ENCODE data around the gene OR51V1. TPM values are rescaled to one million over a fixed set of nuclear protein-coding genes. Genes with fewer than 3 reads are reported as not detected.

Gene OR51V1
- total RNA-seq, 2 donors from 2014 or later: not detected

- H3K4me1 ChIP-seq (ENCODE audit: control insufficient read depth, insufficient read depth, low read length): peaks cover 7% of the 10 kb centered on the region
- Mint-ChIP-seq H3K27ac (no peak overlapping the region), H3K4me3 (no peak overlapping the region), H3K4me1 (peaks cover 10% of the 10 kb centered on the region), H3K27me3 (ENCODE audit: insufficient read depth) (no peaks in the 10 kb centered on the region), H3K36me3 (ENCODE audit: low read depth) (no peaks in the 10 kb centered on the region), H3K9me3 (no peaks in the 10 kb centered on the region)
- H3K27me3 ChIP-seq (ENCODE audit: control insufficient read depth, insufficient read depth, low read length, poor library complexity, severe bottlenecking): no peaks in the 10 kb centered on the region
- no peak overlapping the region for H3K4me3 ChIP-seq (ENCODE audit: low read length)
- H3K27ac ChIP-seq (ENCODE audit: low read depth, low read length): no peak overlapping the region
- no peak overlapping the region for H3K9ac ChIP-seq (ENCODE audit: extremely low read depth, low read length, poor library complexity, severe bottlenecking)
- no peaks in the 10 kb centered on the region for H3K9me3 ChIP-seq (ENCODE audit: control insufficient read depth, low read length)
- DNase-seq: no peak
- WGBS, 2 experiments (ENCODE audit: insufficient coverage in 1 of 2, insufficient read length in 1 of 2): 87 to 89% methylated on average over 3 of the region's 3 CpGs
- TF ChIP-seq, protein P1, sequence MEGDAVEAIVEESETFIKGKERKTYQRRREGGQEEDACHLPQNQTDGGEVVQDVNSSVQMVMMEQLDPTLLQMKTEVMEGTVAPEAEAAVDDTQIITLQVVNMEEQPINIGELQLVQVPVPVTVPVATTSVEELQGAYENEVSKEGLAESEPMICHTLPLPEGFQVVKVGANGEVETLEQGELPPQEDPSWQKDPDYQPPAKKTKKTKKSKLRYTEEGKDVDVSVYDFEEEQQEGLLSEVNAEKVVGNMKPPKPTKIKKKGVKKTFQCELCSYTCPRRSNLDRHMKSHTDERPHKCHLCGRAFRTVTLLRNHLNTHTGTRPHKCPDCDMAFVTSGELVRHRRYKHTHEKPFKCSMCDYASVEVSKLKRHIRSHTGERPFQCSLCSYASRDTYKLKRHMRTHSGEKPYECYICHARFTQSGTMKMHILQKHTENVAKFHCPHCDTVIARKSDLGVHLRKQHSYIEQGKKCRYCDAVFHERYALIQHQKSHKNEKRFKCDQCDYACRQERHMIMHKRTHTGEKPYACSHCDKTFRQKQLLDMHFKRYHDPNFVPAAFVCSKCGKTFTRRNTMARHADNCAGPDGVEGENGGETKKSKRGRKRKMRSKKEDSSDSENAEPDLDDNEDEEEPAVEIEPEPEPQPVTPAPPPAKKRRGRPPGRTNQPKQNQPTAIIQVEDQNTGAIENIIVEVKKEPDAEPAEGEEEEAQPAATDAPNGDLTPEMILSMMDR (conservative IDR thresholded peaks at IDR 0.05): no peak
- H3K36me3 ChIP-seq (ENCODE audit: control insufficient read depth, insufficient read depth, low read length): no peaks in the 10 kb centered on the region
Measured at GRCh38 chr11:5151713-5152153, 48.7 kb downstream of the OR51V1 start.

Other genes with a start within 250 kb of the OR51V1 start
- not detected for gene OR51A2, start 245.0 kb downstream of the OR51V1 start, total RNA-seq
- gene OR51L1, start 205.8 kb downstream of the OR51V1 start, total RNA-seq: not detected
- not detected for gene OR52J3, start 154.2 kb downstream of the OR51V1 start, total RNA-seq
- gene OR52E2, start 141.1 kb downstream of the OR51V1 start, total RNA-seq: not detected
- gene OR52E1, start 131.1 kb downstream of the OR51V1 start, total RNA-seq: not detected
- under 1 TPM; 0.13 to 0.15 TPM for gene OR52A5, start 62.3 kb downstream of the OR51V1 start, total RNA-seq
- gene OR52A1, start 45.9 kb downstream of the OR51V1 start, total RNA-seq: 10 to 100 TPM in 1 of 2 donors, 1 to 10 TPM in 1; 2.5 to 14.3 TPM
- not detected for gene HBB, start 26.4 kb upstream of the OR51V1 start, total RNA-seq
- gene HBD, start 33.8 kb upstream of the OR51V1 start, total RNA-seq: not detected
- not detected for gene HBG1, start 49.2 kb upstream of the OR51V1 start, total RNA-seq
- under 1 TPM; 0.59 to 0.62 TPM for gene HBG2, start 54.1 kb upstream of the OR51V1 start, total RNA-seq
- gene HBE1, start 69.3 kb upstream of the OR51V1 start, total RNA-seq: 1 to 10 TPM in 1 of 2 donors, under 1 TPM in 1; 0.81 to 6.1 TPM
- not detected for gene OR51B4, start 101.3 kb upstream of the OR51V1 start, total RNA-seq
- under 1 TPM in 1 of 2 donors, not detected in 1; 0.51 TPM for gene OR51B2, start 123.6 kb upstream of the OR51V1 start, total RNA-seq
- 1 to 10 TPM in 1 of 2 donors, under 1 TPM in 1; 0.93 to 1.8 TPM for gene OR51B5, start 142.8 kb upstream of the OR51V1 start, total RNA-seq
- under 1 TPM in 1 of 2 donors, not detected in 1; 0.29 TPM for gene OR51B6, start 150.8 kb upstream of the OR51V1 start, total RNA-seq
- gene OR51M1, start 183.1 kb upstream of the OR51V1 start, total RNA-seq: 1 to 10 TPM in 1 of 2 donors, under 1 TPM in 1; 0.55 to 1.1 TPM
- gene OR51Q1, start 221.4 kb upstream of the OR51V1 start, total RNA-seq: 1 to 10 TPM in 1 of 2 donors, under 1 TPM in 1; 0.24 to 1.6 TPM
- gene OR51I1, start 240.8 kb upstream of the OR51V1 start, total RNA-seq: not detected
- gene OR51I2, start 248.6 kb upstream of the OR51V1 start, total RNA-seq: not detected

Measured in endodermal cell (in vitro differentiated cells).